Activated gamma-delta T cell (primary cell): ENCODE results near the gene CXCL11.
"Not testable (repeated sequence)": the region's sequence is repeated elsewhere in the genome, so short reads cannot be mapped to it uniquely, and the experiment has no call there.

Experiments
- DNase-seq: peaks from one replicate; lab custom pipeline; 2025; lab: John Stamatoyannopoulos, UW

The CXCL11 gene

DNA sequence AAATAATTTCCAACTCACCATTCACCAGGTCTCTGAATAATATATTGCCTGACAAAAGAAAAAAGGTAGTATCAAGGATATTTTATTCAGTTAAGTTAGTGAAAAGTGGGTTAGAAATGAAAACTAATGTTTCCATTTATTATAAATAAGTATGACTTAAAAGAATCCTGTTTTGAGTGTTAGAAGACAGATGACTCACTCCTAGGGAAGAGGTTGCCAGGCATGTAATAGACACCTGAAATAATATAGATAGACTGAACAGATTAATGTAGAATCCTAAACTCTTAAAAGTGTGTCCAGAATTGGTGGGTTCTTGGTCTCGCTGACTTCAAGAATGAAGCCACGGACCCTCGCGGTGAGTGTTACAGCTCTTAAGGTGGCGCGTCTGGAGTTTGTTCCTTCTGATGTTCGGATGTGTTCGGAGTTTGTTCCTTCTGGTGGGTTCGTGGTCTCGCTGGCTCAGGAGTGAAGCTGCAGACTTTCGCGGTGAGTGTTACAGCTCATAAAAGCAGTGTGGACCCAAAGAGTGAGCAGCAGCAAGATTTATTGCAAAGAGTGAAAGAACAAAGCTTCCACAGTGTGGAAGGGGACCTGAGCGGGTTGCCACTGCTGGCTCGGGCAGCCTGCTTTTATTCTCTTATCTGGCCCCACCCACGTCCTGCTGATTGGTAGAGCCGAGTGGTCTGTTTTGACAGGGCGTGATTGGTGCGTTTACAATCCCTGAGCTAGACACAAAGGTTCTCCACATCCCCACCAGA, 6.5 kb upstream of the CXCL11 start:
- DNase-seq: not testable (repeated sequence)

GRCh38 chr4:76036855-76037254, 985 bp upstream of the CXCL11 start:
- DNase-seq: no peak

DNA sequence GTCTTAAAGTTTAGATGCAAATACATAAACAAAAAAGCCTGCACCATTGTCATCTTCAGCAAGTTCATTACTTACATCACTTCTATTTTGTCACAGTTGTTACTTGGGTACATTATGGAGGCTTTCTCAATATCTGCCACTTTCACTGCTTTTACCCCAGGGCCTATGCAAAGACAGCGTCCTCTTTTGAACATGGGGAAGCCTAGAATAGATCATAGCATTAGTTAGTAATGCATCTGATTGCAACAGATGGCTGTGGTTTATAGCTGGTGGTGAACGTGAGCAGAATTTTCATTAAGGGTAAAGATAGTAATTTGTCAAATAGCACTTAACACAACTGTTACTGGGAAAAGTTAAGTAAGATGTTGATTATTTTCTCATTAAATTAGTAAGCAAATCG, 729 bp downstream of the CXCL11 start:
- DNase-seq: no peak

- DNase-seq: no peak
These were observed 6.6 kb downstream of the CXCL11 start for GRCh38 chr4:76029300-76029699.

- DNase-seq: no peak
These were observed 7.5 kb downstream of the CXCL11 start for GRCh38 chr4:76028350-76028765.

- no peak for DNase-seq
These were observed 11.8 kb downstream of the CXCL11 start for GRCh38 chr4:76024065-76024464.

- no peak for DNase-seq
These were observed 12.5 kb downstream of the CXCL11 start, which contains the start of gene CXCL10 for GRCh38 chr4:76023389-76023788. Gene CXCL10, minus strand, starts transcription at chr4:76023497. Its CDS starts 66 bp downstream, at chr4:76023431.

GRCh38 chr4:76022677-76023076, 13.2 kb downstream of the CXCL11 start:
- DNase-seq: no peak

- DNase-seq: no peak
These were observed 13.8 kb downstream of the CXCL11 start for GRCh38 chr4:76022031-76022430.

DNA sequence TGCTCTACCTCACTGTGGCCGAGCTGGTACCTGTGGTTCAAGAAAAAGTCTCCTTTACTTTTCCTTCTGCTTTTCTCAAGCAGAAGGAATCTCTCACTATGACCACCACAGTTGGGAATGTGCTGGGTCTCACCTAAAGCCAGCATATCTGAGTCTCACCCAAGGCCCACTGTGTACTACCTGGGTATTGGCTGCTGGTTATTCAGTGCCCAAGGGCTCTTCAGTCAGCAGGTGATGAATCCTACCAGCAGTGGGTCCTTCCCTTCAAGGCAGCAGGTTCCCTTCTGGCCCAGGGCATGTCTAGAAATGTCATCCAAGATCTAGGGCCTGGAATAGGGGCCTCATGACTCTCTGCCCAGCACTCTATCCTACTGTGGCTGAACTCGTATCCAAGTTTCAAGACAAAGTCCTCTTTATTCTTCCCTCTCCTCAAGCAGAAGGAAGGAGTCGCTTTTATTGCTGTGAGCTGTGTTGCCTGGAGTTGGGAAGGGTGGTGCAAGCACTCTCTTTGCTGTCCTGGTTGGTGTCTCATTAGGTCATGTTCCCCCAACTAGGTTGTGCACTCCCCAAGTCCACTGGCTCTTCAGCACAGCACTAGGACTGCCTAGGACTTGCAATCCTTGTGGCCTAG, 18.7 kb downstream of the CXCL11 start:
- DNase-seq: no peak

DNA sequence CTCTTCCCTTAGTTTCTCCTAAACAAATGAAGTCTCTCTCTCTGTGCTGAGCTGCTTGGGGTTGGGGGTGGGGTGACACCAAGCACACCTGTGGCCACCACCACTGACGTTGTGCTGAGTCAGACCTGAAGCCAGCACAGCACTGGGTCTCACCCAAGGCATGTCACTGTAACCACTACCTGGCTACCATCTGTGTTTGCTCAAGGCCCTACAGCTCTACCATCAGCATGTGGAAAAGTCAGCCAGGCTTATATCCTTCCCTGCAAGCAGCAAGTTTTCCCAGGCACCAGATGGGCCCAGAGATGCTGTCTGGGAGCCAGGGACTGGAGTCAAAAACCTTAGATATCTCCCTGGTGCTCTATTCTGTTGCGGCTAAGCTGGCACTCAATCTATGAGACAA, 19.5 kb downstream of the CXCL11 start:
- DNase-seq: no peak

GRCh38 chr4:76013540-76013939, 22.3 kb downstream of the CXCL11 start:
- DNase-seq: no peak

GRCh38 chr4:76012388-76012801, 23.5 kb downstream of the CXCL11 start:
- no peak for DNase-seq

DNA sequence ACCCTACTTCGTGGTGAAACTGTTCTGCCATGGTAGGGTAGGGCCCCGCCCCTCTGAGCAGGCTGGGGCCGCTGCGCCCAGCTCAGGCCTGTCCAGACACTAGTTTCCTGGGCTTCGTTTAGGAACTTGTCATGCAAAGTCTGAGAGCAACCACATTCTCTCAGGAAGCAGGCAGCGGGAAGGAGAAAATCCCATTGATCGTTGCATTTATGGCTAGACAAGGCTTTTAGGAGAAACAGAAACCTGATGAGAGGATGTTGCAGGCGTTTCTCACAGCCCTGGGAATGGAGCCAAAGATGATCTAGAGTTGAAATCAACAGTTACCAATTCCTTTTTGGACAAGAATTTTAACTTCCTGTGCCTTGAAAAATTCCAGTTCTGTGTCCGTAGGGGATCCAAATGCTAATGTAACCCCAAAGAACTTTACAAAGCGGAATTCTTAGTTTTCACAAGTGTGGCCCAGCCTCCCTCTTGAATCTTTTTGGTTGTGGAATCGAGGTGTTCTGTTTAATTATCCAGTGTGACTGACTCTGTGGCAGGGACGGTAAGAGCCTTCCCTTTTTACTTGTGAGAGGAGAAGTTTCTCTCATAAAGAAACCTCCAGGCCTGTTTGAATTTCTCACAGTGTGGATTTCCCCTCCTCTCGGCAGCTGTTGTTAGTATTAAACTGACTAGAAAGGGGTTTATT, 24.0 kb downstream of the CXCL11 start:
- DNase-seq: no peak

GRCh38 chr4:76011018-76011670, 24.7 kb downstream of the CXCL11 start:
- DNase-seq: no peak

- DNase-seq: no peak
These were observed 25.3 kb downstream of the CXCL11 start for GRCh38 chr4:76010576-76010975.

- no peak for DNase-seq
These were observed 26.6 kb downstream of the CXCL11 start for GRCh38 chr4:76009311-76009710.

DNA sequence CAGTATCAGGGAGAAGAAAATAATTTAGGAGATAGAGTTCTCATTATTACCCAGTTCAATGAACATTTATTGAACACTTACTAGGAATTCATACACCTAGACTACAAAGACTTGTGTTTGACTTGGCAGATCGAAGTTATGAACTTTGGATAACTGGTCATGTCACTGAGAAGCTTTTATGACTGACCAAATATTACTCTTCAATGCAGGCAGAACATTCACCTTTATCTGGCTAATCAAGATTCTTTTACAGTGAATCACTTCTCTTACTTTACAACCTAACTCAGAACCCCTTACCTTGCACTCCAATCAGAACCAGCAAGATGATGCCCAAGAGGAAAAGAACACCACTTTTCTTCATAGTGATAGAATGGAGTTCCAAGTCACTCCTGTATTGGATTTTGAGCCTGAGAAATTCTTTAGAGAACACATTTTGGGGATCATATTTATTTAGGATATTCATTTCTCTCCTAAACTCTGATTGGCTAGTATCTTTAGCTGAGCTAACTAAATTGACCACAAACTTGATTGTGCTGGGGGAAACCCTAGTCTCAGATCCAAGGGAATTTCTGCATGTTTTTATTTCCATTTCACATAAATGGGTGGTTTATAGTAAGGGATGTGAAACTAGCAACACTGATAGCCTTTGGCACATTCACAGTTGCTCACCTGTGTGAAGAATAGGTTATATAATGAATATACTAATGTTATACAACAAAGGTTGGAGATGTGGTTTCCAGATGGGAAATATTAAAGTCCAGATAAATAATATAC, 28.6 kb downstream of the CXCL11 start, which contains the start of gene CXCL9:
Gene CXCL9 (minus strand): TSS at position 421 of the 774 bp plus-strand sequence. CDS start 60 bp downstream, at position 361.
- DNase-seq: no peak

DNA sequence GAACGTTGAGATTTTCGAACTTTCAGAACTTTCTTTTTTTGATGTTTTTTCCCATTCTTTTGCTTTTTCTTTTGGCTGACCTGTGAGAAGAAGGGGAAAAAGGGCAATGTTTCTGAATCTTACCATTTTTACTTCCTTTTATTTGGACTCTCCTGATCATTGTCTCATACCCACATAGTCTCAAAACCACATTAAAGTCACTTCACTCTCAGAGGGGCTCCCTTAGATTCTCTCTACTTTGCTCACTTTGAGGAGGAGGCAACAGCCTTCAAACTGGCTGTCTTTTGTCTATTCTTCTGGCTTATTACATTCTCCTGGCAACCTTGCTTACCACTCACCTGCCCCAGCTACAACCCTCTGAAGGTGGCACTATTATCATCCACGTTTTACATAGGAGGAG, 32.2 kb downstream of the CXCL11 start:
- DNase-seq: no peak

GRCh38 chr4:76003035-76003434, 32.8 kb downstream of the CXCL11 start:
- DNase-seq: no peak

- no peak for DNase-seq
These were observed 33.7 kb downstream of the CXCL11 start for GRCh38 chr4:76002176-76002575.
